CMK (cell line): ENCODE results near the gene SARNP.
"Not testable (repeated sequence)": the region's sequence is repeated elsewhere in the genome, so short reads cannot be mapped to it uniquely, and the experiment has no call there.

ENCODE experiments used
- DNase-seq: peaks from one replicate; pipeline ENCODE4 v3.0.0-alpha.2; 2010; ENCODE audit warnings: low read depth

Gene SARNP

GRCh38 chr12:55839345-55840140, 22.0 kb upstream of the SARNP start:
- DNase-seq, result no peak

GRCh38 chr12:55838361-55838760, 20.8 kb upstream of the SARNP start:
- DNase-seq, result no peak

- not testable (repeated sequence) for DNase-seq
Observed at GRCh38 chr12:55834400-55834799, 16.9 kb upstream of the SARNP start.

- DNase-seq, result no peak
Observed at GRCh38 chr12:55833056-55833455, 15.5 kb upstream of the SARNP start.

- DNase-seq, result no peak
Observed at GRCh38 chr12:55831447-55831815, 13.9 kb upstream of the SARNP start.

- DNase-seq, result no peak
Observed at GRCh38 chr12:55830601-55831446, 13.3 kb upstream of the SARNP start.

- DNase-seq, result peak; percentile 30
Observed at GRCh38 chr12:55829967-55830600, 12.6 kb upstream of the SARNP start.

GRCh38 chr12:55828357-55828756, 10.8 kb upstream of the SARNP start:
- DNase-seq, result no peak

GRCh38 chr12:55827806-55828205, 10.3 kb upstream of the SARNP start:
- DNase-seq, result no peak

GRCh38 chr12:55824726-55825125, 7.2 kb upstream of the SARNP start:
- DNase-seq, result no peak

- DNase-seq, result no peak
Observed at GRCh38 chr12:55823419-55823818, 5.9 kb upstream of the SARNP start.

GRCh38 chr12:55822228-55822627, 4.7 kb upstream of the SARNP start:
- no peak for DNase-seq

- no peak for DNase-seq
Observed at GRCh38 chr12:55820679-55821078, 3.2 kb upstream of the SARNP start.

- no peak for DNase-seq
Observed at GRCh38 chr12:55818886-55819285, 1.4 kb upstream of the SARNP start.

GRCh38 chr12:55818140-55818728, 710 bp upstream of the SARNP start:
- DNase-seq, result no peak

GRCh38 chr12:55816881-55817344, 611 bp downstream of the SARNP start:
- DNase-seq, result no peak

GRCh38 chr12:55815473-55815872, 2.1 kb downstream of the SARNP start:
- no peak for DNase-seq

- no peak for DNase-seq
Observed at GRCh38 chr12:55814257-55814656, 3.3 kb downstream of the SARNP start.

GRCh38 chr12:55812088-55812487, 5.4 kb downstream of the SARNP start:
- no peak for DNase-seq

GRCh38 chr12:55809274-55809673, 8.2 kb downstream of the SARNP start:
- DNase-seq, result no peak

GRCh38 chr12:55806982-55807381, 10.5 kb downstream of the SARNP start:
- DNase-seq, result no peak

- no peak for DNase-seq
Observed at GRCh38 chr12:55797550-55797949, 20.0 kb downstream of the SARNP start.
